Mucosa of rectum (tissue), 2 donors: Measurements from ENCODE around the gene CDCA4.

Source experiments
- H3K27ac ChIP-seq, 2 donors: one replicate each; pipeline ENCODE4 v1.7.0; 2013; ENCODE audit warnings: inconsistent platforms in 2 of 2, low read depth in 2 of 2, low read length in 2 of 2
- H3K27me3 ChIP-seq, 2 donors: one replicate each; pipeline ENCODE4 v1.7.0; 2013; ENCODE audit warnings: low read length in 2 of 2; ENCODE audit not compliant: control insufficient read depth in 2 of 2, insufficient read depth in 2 of 2
- H3K36me3 ChIP-seq, 2 donors: one replicate each; pipeline ENCODE4 v1.7.0; 2013; ENCODE audit warnings: low read length in 2 of 2; ENCODE audit not compliant: control insufficient read depth in 2 of 2, insufficient read depth in 2 of 2
- H3K4me1 ChIP-seq, 2 donors: one replicate each; pipeline ENCODE4 v1.7.0; 2013; ENCODE audit warnings: low read length in 2 of 2, mild to moderate bottlenecking in 1 of 2; ENCODE audit not compliant: control insufficient read depth in 2 of 2, insufficient read depth in 2 of 2
- H3K4me3 ChIP-seq, 2 donors: one replicate each; pipeline ENCODE4 v1.7.0; 2013; ENCODE audit warnings: low read length in 2 of 2
- H3K9ac ChIP-seq, 2 donors: one replicate each; pipeline ENCODE4 v1.7.0; 2013; ENCODE audit warnings: low read length in 2 of 2, low read depth in 1 of 2, mild to moderate bottlenecking in 1 of 2
- H3K9me3 ChIP-seq, 2 donors: one replicate each; pipeline ENCODE4 v1.7.0; 2013; ENCODE audit warnings: low read length in 2 of 2; ENCODE audit not compliant: control insufficient read depth in 2 of 2
- donor health status: healthy.
- donor health status: Normal muscosa, but diverticular disease.

The CDCA4 gene

DNA sequence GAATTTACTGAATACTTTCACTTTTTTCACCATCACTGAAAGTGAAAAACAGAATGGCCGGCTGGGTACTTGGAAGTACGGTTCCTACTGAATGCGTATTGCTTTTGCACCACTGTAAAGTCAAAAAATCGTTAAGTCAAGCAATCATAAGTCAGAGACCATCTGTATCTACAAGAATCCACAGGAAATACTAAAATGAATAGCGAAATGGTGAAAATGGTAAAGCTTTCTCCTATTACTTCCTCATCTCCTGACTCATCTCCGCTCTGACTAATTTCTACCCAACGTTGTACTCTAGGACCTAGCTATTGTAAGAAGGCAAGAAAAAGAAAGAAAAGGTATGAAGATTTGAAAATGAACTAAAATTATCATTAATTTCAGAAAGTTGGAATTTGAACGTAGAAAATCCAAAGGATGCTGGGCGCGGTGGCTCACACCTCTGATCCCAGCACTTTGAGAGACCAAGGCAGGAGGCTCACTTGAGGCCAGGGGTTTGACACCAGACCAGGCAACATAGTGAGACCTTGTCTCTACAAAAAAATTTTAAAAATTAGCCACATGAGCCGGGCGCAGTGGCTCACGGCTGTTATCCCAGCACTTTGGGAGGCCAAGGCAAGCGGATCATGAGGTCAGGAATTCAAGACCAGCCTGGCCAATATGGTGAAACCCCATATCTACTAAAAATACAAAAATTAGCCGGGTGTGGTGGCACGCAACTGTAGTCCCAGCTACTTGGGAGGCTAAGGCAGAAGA lies 5.3 kb upstream of the CDCA4 start:
- Histone ChIP-seq H3K4me3 (no peak overlapping the region), H3K27ac (no peak overlapping the region), H3K27me3 (no peaks in the 10 kb centered on the region), H3K4me1 (peaks cover 7 to 10% of the 10 kb centered on the region in 2 donors), H3K9me3 (no peaks in the 10 kb centered on the region), H3K9ac (no peak overlapping the region), H3K36me3 (no peaks in the 10 kb centered on the region)

DNA sequence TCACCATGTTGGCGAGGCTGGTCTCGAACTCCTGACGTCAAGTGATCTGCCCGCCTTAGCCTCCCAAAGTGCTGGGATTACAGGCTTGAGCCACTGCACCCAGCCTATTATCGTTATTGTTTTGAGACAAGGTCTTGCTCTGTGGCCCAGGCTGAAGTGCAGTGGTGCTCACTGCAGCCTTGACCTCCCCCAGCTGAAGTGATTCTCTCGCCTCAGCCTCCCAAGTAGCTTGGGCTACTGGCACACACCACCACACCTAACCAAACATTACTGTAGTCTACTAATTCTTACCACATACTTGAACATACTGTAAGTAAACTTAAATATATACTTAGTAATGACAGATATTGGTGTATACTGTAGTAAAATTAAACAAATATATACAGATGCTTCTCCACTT lies 4.5 kb upstream of the CDCA4 start:
- no peaks in the 10 kb centered on the region for H3K27me3 ChIP-seq
- no peak overlapping the region for H3K9ac ChIP-seq
- no peaks in the 10 kb centered on the region for H3K9me3 ChIP-seq
- no peak overlapping the region for H3K4me3 ChIP-seq
- no peaks in the 10 kb centered on the region for H3K36me3 ChIP-seq
- no peak overlapping the region for H3K27ac ChIP-seq
- peaks cover 7 to 10% of the 10 kb centered on the region in 2 donors for H3K4me1 ChIP-seq

DNA sequence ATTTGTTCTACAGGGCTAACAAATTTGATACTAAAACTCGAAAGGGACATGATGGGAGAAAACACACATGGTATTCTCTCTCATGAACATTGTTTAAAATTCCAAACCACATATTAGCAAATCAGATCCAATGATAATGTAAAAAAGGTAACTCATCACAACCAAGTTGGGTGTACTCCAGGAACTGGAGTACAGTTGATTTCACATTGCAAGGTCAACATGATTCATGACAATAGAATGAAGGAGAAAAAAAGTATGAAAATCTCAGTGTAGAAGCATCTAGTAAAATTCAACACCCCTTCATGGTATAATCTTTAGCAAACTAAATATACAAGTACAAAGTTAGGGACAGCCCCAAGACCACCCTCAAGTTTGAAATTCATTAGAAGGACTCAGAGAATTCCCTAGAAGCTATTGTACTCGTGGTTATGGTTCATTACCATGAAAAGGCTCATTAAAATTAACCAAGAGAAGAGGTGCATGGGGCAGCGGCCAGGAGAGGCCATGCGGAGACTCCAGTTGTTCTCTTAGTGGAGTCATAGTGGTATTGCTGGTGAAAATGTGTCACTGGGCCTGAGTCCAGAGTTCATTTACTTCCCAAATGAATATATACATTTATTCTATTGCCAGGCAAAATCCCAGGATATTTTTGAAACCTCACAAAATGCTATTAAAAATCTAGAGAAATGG lies 3.1 kb upstream of the CDCA4 start:
- Histone ChIP-seq H3K27ac (no peak overlapping the region), H3K27me3 (no peaks in the 10 kb centered on the region), H3K4me1 (peaks cover 19 to 24% of the 10 kb centered on the region in 2 donors), H3K36me3 (no peaks in the 10 kb centered on the region), H3K9me3 (no peaks in the 10 kb centered on the region), H3K4me3 (no peak overlapping the region), H3K9ac (no peak overlapping the region)

DNA sequence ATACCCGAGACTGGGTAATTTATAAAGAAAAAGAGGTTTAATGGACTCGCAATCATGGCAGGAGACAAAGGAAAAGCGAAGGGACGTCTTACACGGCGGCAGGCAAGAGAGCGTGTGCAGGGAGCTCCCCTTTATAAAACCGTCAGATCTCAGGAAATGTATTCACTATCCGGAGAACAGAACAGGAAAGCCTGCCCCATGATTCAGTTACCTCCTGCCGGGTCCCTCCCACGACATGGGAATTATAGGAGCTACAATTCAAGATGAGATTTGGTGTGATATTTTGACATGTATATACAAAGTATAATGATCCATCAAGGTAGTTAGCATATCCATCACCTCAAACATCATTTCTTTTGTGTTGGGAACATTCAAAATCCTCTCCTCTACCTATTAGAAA lies 2.3 kb upstream of the CDCA4 start:
- H3K27ac ChIP-seq = no peak overlapping the region
- no peak overlapping the region for H3K9ac ChIP-seq
- H3K36me3 ChIP-seq = no peaks in the 10 kb centered on the region
- no peak overlapping the region for H3K4me3 ChIP-seq
- no peaks in the 10 kb centered on the region for H3K27me3 ChIP-seq
- H3K9me3 ChIP-seq = no peaks in the 10 kb centered on the region
- H3K4me1 ChIP-seq = peaks cover 20 to 24% of the 10 kb centered on the region in 2 donors

DNA sequence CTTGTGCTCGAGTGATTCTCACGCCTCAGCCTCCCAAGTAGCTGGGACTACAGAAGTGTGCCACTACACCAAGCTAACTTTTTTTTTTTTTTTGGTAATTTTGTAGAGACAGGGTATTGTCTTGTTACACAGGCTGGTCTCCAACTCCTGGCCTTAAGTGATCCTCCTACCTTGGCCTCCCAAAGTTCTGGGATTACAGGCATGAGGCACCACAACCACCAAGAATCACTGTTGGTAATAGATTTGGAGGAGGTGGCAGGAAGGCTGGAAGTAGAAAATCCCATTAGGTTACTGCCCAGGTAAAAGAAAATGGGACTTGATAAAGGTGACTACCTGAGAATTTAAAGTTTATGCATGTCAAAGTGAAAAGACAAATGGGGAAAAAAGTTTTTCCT lies 1.4 kb upstream of the CDCA4 start:
- no peaks in the 10 kb centered on the region for H3K9me3 ChIP-seq
- H3K9ac ChIP-seq = peak overlapping the region; percentile 73 to 94
- H3K36me3 ChIP-seq = no peaks in the 10 kb centered on the region
- H3K4me3 ChIP-seq = peak overlapping the region in 1 of 2 donors; percentile 89
- no peak overlapping the region for H3K27ac ChIP-seq
- peaks cover 20 to 24% of the 10 kb centered on the region in 2 donors for H3K4me1 ChIP-seq
- H3K27me3 ChIP-seq = no peaks in the 10 kb centered on the region

DNA sequence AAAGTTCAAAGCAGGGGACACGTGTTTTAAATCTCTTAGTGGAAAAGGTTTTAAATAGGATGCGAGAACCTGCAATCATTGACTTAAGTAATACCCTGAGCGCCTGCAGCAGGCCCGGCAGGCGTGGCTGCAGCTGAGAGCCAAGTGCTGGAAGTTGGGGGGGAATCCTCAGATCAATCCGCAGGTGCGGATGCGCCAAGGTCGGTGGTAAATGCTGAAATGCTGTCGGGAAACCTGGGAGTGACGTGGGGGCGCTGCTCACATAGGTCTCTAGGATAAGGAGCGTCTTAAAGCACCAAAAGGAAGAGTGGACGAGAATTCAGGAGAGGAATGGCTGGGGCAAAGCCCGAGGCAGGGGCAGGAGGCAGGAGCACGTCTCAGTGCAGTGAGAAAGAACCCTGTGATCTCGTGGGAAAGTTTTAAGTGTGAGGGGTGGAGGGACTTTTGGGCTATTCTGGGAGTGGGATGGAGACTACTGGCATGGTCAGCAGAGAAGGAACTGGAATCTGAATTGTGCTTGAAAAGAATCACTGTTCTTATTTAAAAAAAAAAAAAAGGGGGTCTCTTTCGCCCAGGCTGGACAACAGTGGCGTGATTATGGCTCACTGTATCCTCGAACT lies 883 bp upstream of the CDCA4 start:
- Histone ChIP-seq H3K9ac (peak overlapping the region; percentile 73 to 94), H3K4me3 (peak overlapping the region; percentile 72 to 89), H3K36me3 (no peaks in the 10 kb centered on the region), H3K4me1 (peaks cover 20 to 27% of the 10 kb centered on the region in 2 donors), H3K9me3 (no peaks in the 10 kb centered on the region), H3K27ac (peak overlapping the region; percentile 78 to 91), H3K27me3 (no peaks in the 10 kb centered on the region)

DNA sequence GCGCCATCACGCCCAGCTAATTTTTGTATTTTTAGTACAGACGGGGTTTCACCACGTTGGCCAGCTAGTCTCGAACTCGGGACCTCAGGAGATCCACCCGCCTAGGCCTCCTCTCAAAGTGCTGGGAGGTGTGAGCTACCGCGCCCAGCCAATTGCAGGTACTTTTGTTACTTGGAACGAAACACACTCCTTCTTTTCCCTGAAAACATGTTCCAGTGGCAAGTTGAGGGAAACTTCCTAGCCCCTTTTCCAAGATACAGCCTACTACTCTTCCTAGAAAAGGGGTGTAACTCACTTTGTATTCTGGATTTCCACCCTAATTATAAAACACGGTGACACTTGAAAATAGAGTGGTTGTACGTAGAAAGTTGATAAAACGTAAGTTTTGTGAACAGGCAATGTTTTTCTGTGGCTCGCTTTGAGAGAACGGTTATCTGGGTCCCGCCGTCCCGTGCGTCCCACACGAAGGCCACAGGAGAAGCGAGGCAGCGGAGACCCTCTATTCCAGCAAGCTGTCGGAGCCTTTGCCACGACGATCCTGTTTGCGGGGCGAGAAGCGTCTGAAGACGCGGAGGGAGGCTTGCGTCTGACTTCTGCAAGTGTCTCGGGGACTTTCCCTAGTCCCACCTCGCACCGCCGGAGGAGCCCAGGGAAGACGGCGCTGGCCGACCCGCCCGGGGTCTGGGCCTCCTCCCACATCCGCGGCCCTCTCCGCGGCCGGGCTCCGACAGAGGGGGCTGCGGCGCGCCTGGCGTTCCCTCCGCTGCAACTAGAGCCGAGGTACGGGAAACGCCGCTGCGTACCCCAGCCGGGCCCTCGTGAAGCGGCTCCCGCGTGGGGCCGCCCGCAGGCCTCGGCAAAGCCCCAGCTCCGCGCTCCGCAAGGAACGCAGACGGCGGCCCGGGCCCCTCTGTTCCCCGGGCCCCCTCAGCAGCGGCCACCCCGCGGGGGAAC lies 745 bp downstream of the CDCA4 start:
- Histone ChIP-seq H3K9me3 (no peaks in the 10 kb centered on the region), H3K27ac (peak overlapping the region; percentile 80 to 84), H3K4me1 (peaks cover 20 to 30% of the 10 kb centered on the region in 2 donors), H3K4me3 (peak overlapping the region; percentile 76 to 81), H3K36me3 (peaks cover 0 to 2% of the 10 kb centered on the region in 2 donors), H3K9ac (peak overlapping the region; percentile 68 to 84), H3K27me3 (no peaks in the 10 kb centered on the region)

DNA sequence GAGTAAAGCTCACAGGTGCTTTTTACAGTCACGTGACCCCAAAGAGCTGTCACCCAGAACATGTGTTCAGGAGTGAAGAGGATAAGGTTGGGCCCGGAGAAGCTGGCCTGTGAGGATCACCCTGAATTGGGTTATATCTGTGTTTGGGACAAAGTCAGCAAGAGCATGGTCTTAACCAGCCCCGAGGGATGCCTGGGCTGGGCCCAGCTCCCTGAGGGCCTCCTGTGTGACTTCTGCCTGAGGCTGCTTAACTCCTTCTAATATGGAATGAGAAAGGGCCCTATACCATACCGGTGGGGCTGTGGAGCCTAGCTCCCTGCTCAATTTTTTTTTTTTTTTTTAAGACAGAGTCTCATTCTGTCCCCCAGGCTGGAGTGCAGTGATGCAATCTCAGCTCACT lies 2.5 kb downstream of the CDCA4 start:
- Histone ChIP-seq H3K36me3 (peaks cover 0 to 2% of the 10 kb centered on the region in 2 donors), H3K9ac (no peak overlapping the region), H3K27ac (no peak overlapping the region), H3K4me1 (peaks cover 20 to 30% of the 10 kb centered on the region in 2 donors), H3K4me3 (no peak overlapping the region), H3K27me3 (no peaks in the 10 kb centered on the region), H3K9me3 (no peaks in the 10 kb centered on the region)

DNA sequence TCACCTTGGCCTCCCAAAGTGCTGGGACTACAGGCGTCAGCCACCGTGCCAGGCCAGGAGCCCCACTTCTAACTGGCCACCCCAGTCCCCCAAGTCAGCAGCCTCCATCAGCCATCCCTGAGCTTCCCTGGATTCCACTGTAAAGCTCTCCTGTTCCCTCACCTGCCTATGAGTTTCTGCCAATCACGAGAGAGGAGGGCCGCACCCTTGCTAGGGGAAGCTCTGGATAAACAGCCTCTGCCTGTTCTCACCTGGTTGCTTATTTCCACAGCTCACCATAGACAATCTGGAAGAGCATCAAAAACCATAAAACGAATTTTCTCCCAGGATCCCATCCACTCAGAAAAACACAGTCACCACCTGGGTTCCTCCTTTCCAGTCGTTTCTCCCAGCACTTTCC lies 5.0 kb downstream of the CDCA4 start:
- H3K27me3 ChIP-seq = no peaks in the 10 kb centered on the region
- no peak overlapping the region for H3K27ac ChIP-seq
- H3K9me3 ChIP-seq = no peaks in the 10 kb centered on the region
- peaks cover 4 to 9% of the 10 kb centered on the region in 2 donors for H3K36me3 ChIP-seq
- no peak overlapping the region for H3K4me3 ChIP-seq
- H3K4me1 ChIP-seq = peaks cover 14 to 20% of the 10 kb centered on the region in 2 donors
- H3K9ac ChIP-seq = no peak overlapping the region
